WTC11 (cell line): ENCODE measurements around the gene VAV2. TPM values are rescaled to one million over a fixed set of nuclear protein-coding genes. Genes with fewer than 3 reads are reported as not detected.

Source experiments
- ATAC-seq: fragments of 200-7000 bp; cut with Tn5 transposase; 2 replicates; pipeline ENCODE4 v1.10.0; 2021; ENCODE audit warnings: mild to moderate bottlenecking, moderate library complexity
- CTCF ChIA-PET: fragments of 300-600 bp; sonication (Branson Sonifier 250); formaldehyde crosslinking; loops from one replicate; lab custom pipeline; 2021; ENCODE audit warnings: antibody characterized with exemption; lab: Charles Lee
- POLR2A ChIA-PET: fragments of 350-600 bp; sonication (Branson Sonifier 250); formaldehyde crosslinking; loops from one replicate; lab custom pipeline; 2021; ENCODE audit warnings: antibody characterized with exemption; lab: Charles Lee
- DNase-seq: peaks from one replicate; pipeline ENCODE4 v3.0.0; 2021; ENCODE audit warnings: low spot score
- H3K27ac Mint-ChIP-seq: 2 replicates; pipeline ENCODE4 v1.8.0; 2021; ENCODE audit warnings: mixed read lengths
- H3K27me3 Mint-ChIP-seq: 2 replicates; pipeline ENCODE4 v1.8.0; 2021; ENCODE audit warnings: low read depth, mild to moderate bottlenecking, moderate library complexity, mixed read lengths
- H3K36me3 Mint-ChIP-seq: 2 replicates; pipeline ENCODE4 v1.8.0; 2021; ENCODE audit warnings: mixed read lengths
- H3K4me1 Mint-ChIP-seq: 2 replicates; pipeline ENCODE4 v1.8.0; 2022; ENCODE audit warnings: mixed read lengths
- H3K4me3 Mint-ChIP-seq: 2 replicates; pipeline ENCODE4 v1.8.0; 2021; ENCODE audit warnings: mild to moderate bottlenecking, moderate library complexity, mixed read lengths
- H3K9me3 Mint-ChIP-seq: 2 replicates; pipeline ENCODE4 v1.8.0; 2021; ENCODE audit warnings: mixed read lengths
- ARID4B ChIP-seq: sonication (generic); formaldehyde crosslinking; IDR thresholded peaks from 2 replicates; pipeline ENCODE4 v1.8.0; 2023; ENCODE audit warnings: missing genetic modification reagents, mild to moderate bottlenecking, borderline replicate concordance
- CTCF ChIP-seq: fragments of 200-600 bp; IDR thresholded peaks from 2 replicates; pipeline ENCODE4 v1.8.0; 2022; ENCODE audit warnings: antibody characterized with exemption
- ETV6 ChIP-seq: sonication (generic); formaldehyde crosslinking; IDR thresholded peaks from 2 replicates; pipeline ENCODE4 v1.8.1; 2022; ENCODE audit warnings: mild to moderate bottlenecking, missing genetic modification reagents
- FOXJ3 ChIP-seq: sonication (generic); formaldehyde crosslinking; IDR thresholded peaks from 2 replicates; pipeline ENCODE4 v1.9.0; 2021; ENCODE audit warnings: missing genetic modification reagents, mild to moderate bottlenecking, borderline replicate concordance
- FOXK1 ChIP-seq: sonication (generic); formaldehyde crosslinking; IDR thresholded peaks from 2 replicates; pipeline ENCODE4 v1.8.0; 2022; ENCODE audit warnings: mild to moderate bottlenecking, moderate library complexity, missing genetic modification reagents
- GABPB1 ChIP-seq: sonication (generic); formaldehyde crosslinking; IDR thresholded peaks from 2 replicates; pipeline ENCODE4 v1.8.1; 2023; ENCODE audit warnings: mild to moderate bottlenecking, missing genetic modification reagents
- GRHL2 ChIP-seq: fragments of 250-450 bp; sonication (Bioruptor Pico); IDR thresholded peaks from 2 replicates; pipeline ENCODE4 v1.8.0; 2022; ENCODE audit warnings: mild to moderate bottlenecking, moderate library complexity; ENCODE audit not compliant: insufficient replicate concordance, severe bottlenecking
- HMGXB4 ChIP-seq: sonication (generic); formaldehyde crosslinking; IDR thresholded peaks from 2 replicates; pipeline ENCODE4 v1.8.1; 2023; ENCODE audit warnings: mild to moderate bottlenecking, moderate library complexity, missing genetic modification reagents
- IRF1 ChIP-seq: sonication (generic); formaldehyde crosslinking; IDR thresholded peaks from 2 replicates; pipeline ENCODE4 v1.8.0; 2023; ENCODE audit warnings: missing genetic modification reagents
- MXD4 ChIP-seq: fragments of 250-450 bp; sonication (Bioruptor Pico); IDR thresholded peaks from 2 replicates; pipeline ENCODE4 v1.8.0; 2021; ENCODE audit warnings: mild to moderate bottlenecking, moderate library complexity, borderline replicate concordance
- NFE2L1 ChIP-seq: sonication (generic); formaldehyde crosslinking; IDR thresholded peaks from 2 replicates; pipeline ENCODE4 v1.8.1; 2023; ENCODE audit warnings: missing genetic modification reagents
- NFYB ChIP-seq: sonication (generic); formaldehyde crosslinking; conservative IDR thresholded peaks from 2 replicates; pipeline ENCODE4 v1.8.0; 2022; ENCODE audit warnings: low read depth, missing genetic modification reagents
- SMAD4 ChIP-seq: sonication (generic); formaldehyde crosslinking; IDR thresholded peaks from 2 replicates; pipeline ENCODE4 v1.8.0; 2022; ENCODE audit warnings: mild to moderate bottlenecking, missing genetic modification reagents
- ZNF121 ChIP-seq: sonication (generic); formaldehyde crosslinking; IDR thresholded peaks from 2 replicates; pipeline ENCODE4 v1.8.0; 2023; ENCODE audit warnings: missing genetic modification reagents
- ZNF263 ChIP-seq: sonication (generic); formaldehyde crosslinking; IDR thresholded peaks from 2 replicates; pipeline ENCODE4 v1.8.1; 2022; ENCODE audit warnings: low read depth, mild to moderate bottlenecking, moderate library complexity, missing genetic modification reagents
- ZNF425 ChIP-seq: fragments of 250-450 bp; sonication (Bioruptor Pico); conservative IDR thresholded peaks from 2 replicates; pipeline ENCODE4 v1.9.0; 2021; ENCODE audit warnings: mild to moderate bottlenecking
- total RNA-seq: library from RNA; stranded (reverse); gene quantifications from 3 replicates; pipeline ENCODE4 v1.2.3, GENCODE V29; 2021

The VAV2 gene
- total RNA-seq, 1 experiment from 2014 or later: 39.7 TPM

- ChIA-PET POLR2A (no interaction called here), CTCF (interaction anchor here (1.5 to 4.9 kb wide), 2 partner anchors 10 to 29 kb away, joined by 14 to 52 read pairs; no protein-coding TSS in a partner anchor)
- Mint-ChIP-seq H3K4me1 (no peaks in the 10 kb centered on the region), H3K36me3 (peaks cover 47% of the 10 kb centered on the region), H3K27ac (no peak overlapping the region), H3K4me3 (no peak overlapping the region), H3K27me3 (no peaks in the 10 kb centered on the region), H3K9me3 (peaks cover 10% of the 10 kb centered on the region)
- no peak for ATAC-seq
- TF ChIP-seq HMGXB4 (CRISPR knock-in tag) (no peak), FOXK1 (CRISPR knock-in tag) (no peak), NFE2L1 (CRISPR knock-in tag) (no peak), NFYB (CRISPR knock-in tag) (no peak), FOXJ3 (CRISPR knock-in tag) (no peak), SMAD4 (CRISPR knock-in tag) (no peak), IRF1 (CRISPR knock-in tag) (no peak), GRHL2 (CRISPR knock-in tag) (no peak), ZNF263 (CRISPR knock-in tag) (no peak), GABPB1 (CRISPR knock-in tag) (no peak)
- DNase-seq: peak; percentile 7
These were observed 220.3 kb downstream of the VAV2 start for GRCh38 chr9:133771486-133772482.

GRCh38 chr9:133770076-133770777 lies 221.9 kb downstream of the VAV2 start:
- Mint-ChIP-seq H3K27me3 (no peaks in the 10 kb centered on the region), H3K4me1 (no peaks in the 10 kb centered on the region), H3K27ac (no peak overlapping the region), H3K4me3 (no peak overlapping the region), H3K9me3 (peaks cover 22% of the 10 kb centered on the region), H3K36me3 (peaks cover 56% of the 10 kb centered on the region)
- DNase-seq (peak; percentile 8), ATAC-seq (no peak)
- CTCF ChIA-PET: interaction anchor here (0.7 to 4.9 kb wide), 7 partner anchors 9 to 255 kb away, joined by 3 to 52 read pairs (median 9); no protein-coding TSS in a partner anchor
- POLR2A ChIA-PET: no interaction called here
- TF ChIP-seq ZNF425 (CRISPR knock-in tag) (no peak), MXD4 (CRISPR knock-in tag) (no peak), ETV6 (CRISPR knock-in tag) (no peak), CTCF (no peak), ARID4B (no peak), ZNF121 (CRISPR knock-in tag) (no peak)
